GM12878 (cell line): ENCODE results near the gene DNMBP. TPM values are rescaled to one million over a fixed set of nuclear protein-coding genes. Genes with fewer than 3 reads are reported as not detected.

Experiments used
- ATAC-seq: fragments of 200-7000 bp; cut with Tn5 transposase; 3 replicates; pipeline ENCODE4 v1.9.1; 2020; ENCODE audit warnings: mild to moderate bottlenecking, moderate library complexity
- BruUV-seq: library from RNA; stranded (reverse); fragments of 400-500 nt; replicated peaks from 2 replicates; lab custom pipeline; 2021; lab: Mats Ljungman, UMichigan
- CTCF ChIA-PET: fragments of 300-600 bp; sonication (Branson Sonifier 250); formaldehyde crosslinking; extraction: SDS; loops from one replicate; lab custom pipeline; 2021; ENCODE audit warnings: inconsistent platforms; lab: Yijun Ruan, JAX
- POLR2A ChIA-PET: fragments of 350-600 bp; formaldehyde crosslinking; extraction: SDS; loops from one replicate; lab custom pipeline; 2021; ENCODE audit warnings: inconsistent platforms; lab: Charles Lee
- RAD21 ChIA-PET: fragments of 300-600 bp; sonication (Branson Sonifier 250); formaldehyde crosslinking; loops from one replicate; lab custom pipeline; 2023; ENCODE audit warnings: antibody characterized with exemption; ENCODE audit not compliant: unreplicated experiment; lab: Charles Lee
- SMC1A ChIA-PET: fragments of 300-600 bp; sonication (Branson Sonifier 250); formaldehyde crosslinking; loops from one replicate; lab custom pipeline; 2023; ENCODE audit not compliant: unreplicated experiment, uncharacterized antibody; lab: Charles Lee
- DNase-seq: peaks from one replicate; pipeline ENCODE4 v3.0.0-alpha.2; 2011; ENCODE audit warnings: low read depth, low spot score
- FAIRE-seq: peaks from 3 replicates; lab custom pipeline; 2011; peaks lifted over from hg19 to GRCh38; lab: Jason Lieb, UNC
- H2AFZ ChIP-seq: 2 replicates; pipeline ENCODE4 v1.6.0; 2011; ENCODE audit warnings: low read depth, low read length, control low read depth; ENCODE audit not compliant: control insufficient read depth
- H3K27ac ChIP-seq: 2 replicates; pipeline ENCODE4 v1.5.1; 2011; ENCODE audit warnings: control low read depth; ENCODE audit not compliant: control insufficient read depth, insufficient read depth
- H3K27me3 ChIP-seq, 2 experiments: replicated peaks in 1 of 2; 2 replicates each; pipeline versions ENCODE4 v1.6.0 to v1.6.1; 2011; ENCODE audit warnings: low read length in 1 of 2; ENCODE audit not compliant: control insufficient read depth in 2 of 2, insufficient read depth in 2 of 2
- H3K36me3 ChIP-seq, 2 experiments: 2 replicates each; pipeline ENCODE4 v1.5.1; 2011; ENCODE audit warnings: low read length in 1 of 2; ENCODE audit not compliant: control insufficient read depth in 2 of 2, insufficient read depth in 2 of 2
- H3K4me1 ChIP-seq: 2 replicates; pipeline ENCODE4 v1.6.1; 2011; ENCODE audit warnings: mild to moderate bottlenecking, low read length, moderate library complexity, mixed read lengths; ENCODE audit not compliant: control insufficient read depth, insufficient read depth
- H3K4me2 ChIP-seq: 2 replicates; pipeline ENCODE4 v1.6.0; 2011; ENCODE audit warnings: control low read depth; ENCODE audit not compliant: control insufficient read depth, insufficient read depth
- H3K4me3 ChIP-seq: fragments of 200-600 bp; sonication (generic); 2 replicates; pipeline ENCODE4 v1.5.1; 2016
- H3K79me2 ChIP-seq: 2 replicates; pipeline ENCODE4 v1.6.0; 2011; ENCODE audit warnings: low read length; ENCODE audit not compliant: control insufficient read depth, insufficient read depth
- H3K9ac ChIP-seq: 2 replicates; pipeline ENCODE4 v1.8.0; 2011; ENCODE audit warnings: low read length, control low read depth, mixed read lengths; ENCODE audit not compliant: control insufficient read depth, insufficient read depth
- H3K9me3 ChIP-seq: replicated peaks from 3 replicates; pipeline ENCODE4 v1.5.1; 2011; ENCODE audit warnings: mild to moderate bottlenecking, low read length; ENCODE audit not compliant: control insufficient read depth, insufficient read depth
- H4K20me1 ChIP-seq: 2 replicates; pipeline ENCODE4 v1.6.0; 2011; ENCODE audit not compliant: control insufficient read depth, insufficient read depth
- BCL11A ChIP-seq: IDR thresholded peaks from 2 replicates; pipeline ENCODE4 v1.6.1; 2011; ENCODE audit warnings: low read depth, low read length
- BMI1 ChIP-seq: fragments of 450-650 bp; IDR thresholded peaks from 2 replicates; pipeline ENCODE4 v1.6.1; 2016; ENCODE audit warnings: mild to moderate bottlenecking, moderate library complexity, borderline replicate concordance
- BRCA1 ChIP-seq: IDR thresholded peaks from 2 replicates; pipeline ENCODE4 v1.6.1; 2011; ENCODE audit warnings: low read depth, low read length, improper control_type of control experiment
- CHD2 ChIP-seq: IDR thresholded peaks from 2 replicates; pipeline ENCODE4 v1.6.1; 2011; ENCODE audit warnings: low read depth, low read length, improper control_type of control experiment, borderline replicate concordance
- CREM ChIP-seq: IDR thresholded peaks from 2 replicates; pipeline ENCODE4 v1.6.1; 2014; ENCODE audit warnings: antibody characterized with exemption, low read depth
- EP300 ChIP-seq, 2 experiments: fragments of 150-350 bp in 1 of 2; IDR thresholded peaks; 2 replicates each; pipeline ENCODE4 v1.6.1; 2011 to 2012; ENCODE audit warnings: low read depth in 2 of 2, low read length in 2 of 2, borderline replicate concordance in 1 of 2, improper control_type of control experiment in 1 of 2, inconsistent platforms in 1 of 2; ENCODE audit not compliant: control insufficient read depth in 1 of 2
- FOS ChIP-seq: IDR thresholded peaks from 3 replicates; pipeline ENCODE4 v1.6.1; 2011; ENCODE audit warnings: borderline replicate concordance; ENCODE audit not compliant: insufficient read length; ENCODE audit errors: extremely low read depth
- MEF2B ChIP-seq: fragments of 450-650 bp; IDR thresholded peaks from 2 replicates; pipeline ENCODE4 v1.6.1; 2018; ENCODE audit warnings: mild to moderate bottlenecking, moderate library complexity; ENCODE audit not compliant: partially characterized antibody, poor library complexity, severe bottlenecking
- MXI1 ChIP-seq: fragments of 150-350 bp; IDR thresholded peaks from 2 replicates; pipeline ENCODE4 v1.6.1; 2011; ENCODE audit warnings: low read depth, mild to moderate bottlenecking, inconsistent platforms, low read length, improper control_type of control experiment
- MYC ChIP-seq: IDR thresholded peaks from 2 replicates; pipeline ENCODE4 v1.6.1; 2011; ENCODE audit warnings: mild to moderate bottlenecking, low read length, moderate library complexity, inconsistent platforms; ENCODE audit not compliant: insufficient read depth, insufficient replicate concordance, insufficient read length, severe bottlenecking
- NBN ChIP-seq: fragments of 450-650 bp; IDR thresholded peaks from 2 replicates; pipeline ENCODE4 v1.6.1; 2016
- PKNOX1 ChIP-seq: fragments of 450-650 bp; IDR thresholded peaks from 2 replicates; pipeline ENCODE4 v1.6.1; 2016; ENCODE audit warnings: mild to moderate bottlenecking
- POLR2AphosphoS2 ChIP-seq: IDR thresholded peaks from 2 replicates; pipeline ENCODE4 v1.6.1; 2011; ENCODE audit warnings: low read depth, mild to moderate bottlenecking, low read length, improper control_type of control experiment, moderate library complexity
- RUNX3 ChIP-seq: IDR thresholded peaks from 2 replicates; pipeline ENCODE4 v1.6.1; 2012; ENCODE audit warnings: low read length, inconsistent platforms
- SMAD1 ChIP-seq: fragments of 450-650 bp; IDR thresholded peaks from 2 replicates; pipeline ENCODE4 v1.6.1; 2018; ENCODE audit warnings: mild to moderate bottlenecking, low read depth; ENCODE audit not compliant: partially characterized antibody
- TCF3 ChIP-seq: IDR thresholded peaks from 2 replicates; pipeline ENCODE4 v1.6.1; 2012; ENCODE audit warnings: low read depth, mild to moderate bottlenecking, low read length, borderline replicate concordance; ENCODE audit not compliant: insufficient read depth
- ZBED1 ChIP-seq: IDR thresholded peaks from 2 replicates; pipeline ENCODE4 v1.6.1; 2016; ENCODE audit warnings: borderline replicate concordance
- ZNF217 ChIP-seq: fragments of 450-650 bp; IDR thresholded peaks from 2 replicates; pipeline ENCODE4 v1.6.1; 2017; ENCODE audit warnings: antibody characterized with exemption, mild to moderate bottlenecking
- WGBS: methylation state at CpG from one replicate; pipeline ENCODE4 v1.1.6; 2016; ENCODE audit warnings: low lambda C conversion rate; ENCODE audit not compliant: insufficient replicate concordance, insufficient coverage; ENCODE audit errors: missing lambda C conversion rate; 5-methylcytosine and 5-hydroxymethylcytosine counted together
- in situ Hi-C: fragments of 300-500 bp; cut with MboI; formaldehyde crosslinking; loops from 9 replicates; pipeline ENCODE4 v1.14.3; 2018; ENCODE audit warnings: mixed read lengths
- intact Hi-C: fragments of 100-400 bp; cut with micrococcal nuclease; formaldehyde crosslinking; loops from one replicate; pipeline ENCODE4 v1.14.2; 2022; ENCODE audit not compliant: unreplicated experiment
- polyA plus RNA-seq, 11 experiments: library from polyadenylated mRNA; depleted of rRNA in 4 of 11; unstranded in 6 of 11; stranded (reverse) in 5 of 11; fragments of >200 nt; fragmentation: Nextera tagmentation in 4 of 11; fragmentation: Illumina TruSeq in 1 of 11; extraction: Ambion mirVana in 4 of 11; extraction: Trizol in 1 of 11; gene quantifications; 1 replicate in 1 of 11; 2 replicates in 10 of 11; pipeline versions ENCODE4 v1.2.1 to v1.2.3, GENCODE V29; 2011 to 2016; ENCODE audit warnings: inconsistent platforms in 2 of 11, missing spikeins in 2 of 11, low read depth in 1 of 11
- total RNA-seq, 4 experiments: library from RNA; depleted of rRNA in 3 of 4; stranded (reverse); fragments of >200 nt in 3 of 4; fragmentation: Illumina TruSeq in 1 of 4; extraction: Trizol in 1 of 4; gene quantifications; 2 replicates each; pipeline versions ENCODE4 v1.2.1 to v1.2.3, GENCODE V29; 2013 to 2021
- TF ChIP-seq, protein P1 (sequence below): IDR thresholded peaks from 2 replicates; pipeline ENCODE4 v1.6.1; 2011; ENCODE audit warnings: mild to moderate bottlenecking, low read depth, low read length, moderate library complexity; ENCODE audit not compliant: insufficient replicate concordance

DNMBP gene
- total and polyA plus RNA-seq, 10 of the 15 experiments (the other 5 are each of a cell fraction or from before 2014, with no cell fraction given) = 7.1 to 45.0 (median 22.0) TPM

- TF ChIP-seq, protein P1, sequence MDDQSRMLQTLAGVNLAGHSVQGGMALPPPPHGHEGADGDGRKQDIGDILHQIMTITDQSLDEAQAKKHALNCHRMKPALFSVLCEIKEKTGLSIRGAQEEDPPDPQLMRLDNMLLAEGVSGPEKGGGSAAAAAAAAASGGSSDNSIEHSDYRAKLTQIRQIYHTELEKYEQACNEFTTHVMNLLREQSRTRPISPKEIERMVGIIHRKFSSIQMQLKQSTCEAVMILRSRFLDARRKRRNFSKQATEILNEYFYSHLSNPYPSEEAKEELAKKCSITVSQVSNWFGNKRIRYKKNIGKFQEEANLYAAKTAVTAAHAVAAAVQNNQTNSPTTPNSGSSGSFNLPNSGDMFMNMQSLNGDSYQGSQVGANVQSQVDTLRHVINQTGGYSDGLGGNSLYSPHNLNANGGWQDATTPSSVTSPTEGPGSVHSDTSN = no peak
- TF ChIP-seq ZNF217 = no peak
- peak; percentile 40; the same call in 1 of the 2 replicates for TF ChIP-seq BMI1
- TF ChIP-seq MXI1 = peak; percentile 54; the same call in 1 of the 2 replicates
- TF ChIP-seq TCF3 = no peak
- TF ChIP-seq NBN = peak; percentile 71
- no peak for TF ChIP-seq CHD2
- peak; percentile 57 for TF ChIP-seq CREM
Observed at GRCh38 chr10:99938563-99938962, 71.2 kb downstream of the DNMBP start (continued).

- Histone ChIP-seq H3K36me3 (peaks cover 6 to 8% of the 10 kb centered on the region in 2 experiments; a peak in 3 of 4 replicates), H3K9me3 (no peaks in the 10 kb centered on the region; the same call in 2 of the 3 replicates), H3K79me2 (peaks cover 31% of the 10 kb centered on the region), H3K4me3 (0 out of 2 replicates have a peak overlapping the region, but pooled peaks have one; percentile 19), H3K9ac (no peak overlapping the region), H3K4me2 (peak overlapping the region; percentile 0), H3K27ac (peak overlapping the region; percentile 4), H4K20me1 (peaks cover 6% of the 10 kb centered on the region; the same call in 1 of the 2 replicates), H3K4me1 (peaks cover 22% of the 10 kb centered on the region), H2AFZ (no peak overlapping the region), H3K27me3 (no peaks in the 10 kb centered on the region)
- intact Hi-C loops = no loop called here
- ChIA-PET SMC1A (interaction anchor here (0.7 to 1.8 kb wide), 7 partner anchors 10 to 241 kb away, joined by 3 to 4 read pairs (median 4); no protein-coding TSS in a partner anchor), POLR2A (interaction anchor here (0.7 to 1.4 kb wide), 2 partner anchors 29 to 39 kb away, joined by 3 to 5 read pairs; no protein-coding TSS in a partner anchor), RAD21 (interaction anchor here (0.7 to 1.9 kb wide), 4 partner anchors 21 to 108 kb away, joined by 3 to 8 read pairs (median 5); no protein-coding TSS in a partner anchor), CTCF (interaction anchor here (1.0 to 1.5 kb wide), 4 partner anchors 37 to 322 kb away, joined by 3 to 5 read pairs (median 4); no protein-coding TSS in a partner anchor)
- DNase-seq = peak; percentile 48
- ATAC-seq = peak; percentile 83
- no TSS peak for BruUV-seq
- FAIRE-seq = no peak
- WGBS = 47% methylated on average over 3 of the region's 3 CpGs
- in situ Hi-C loops = no loop called here
- no peak for TF ChIP-seq SMAD1
- no peak for TF ChIP-seq BCL11A
- TF ChIP-seq FOS = no peak
- no peak for TF ChIP-seq POLR2AphosphoS2
- no peak for TF ChIP-seq MEF2B
- TF ChIP-seq BRCA1 = no peak
- no peak for TF ChIP-seq MYC
- peak; percentile 55 for TF ChIP-seq PKNOX1
- TF ChIP-seq RUNX3 = peak; percentile 58
- TF ChIP-seq EP300 (IDR thresholded peaks at IDR 0.05; ENCODE audit: borderline replicate concordance in 1 of 2, control insufficient read depth in 1 of 2, low read depth in 2 of 2, low read length in 2 of 2) = peak in 1 of 2 experiments; percentile 36; a peak in 1 of 4 replicates
- no peak for TF ChIP-seq ZBED1
Observed at GRCh38 chr10:99937630-99938029, 72.1 kb downstream of the DNMBP start.
